ENCODE data around the gene CYP20A1.

CYP20A1 gene

GRCh38 chr2:203310688-203311436 lies 72.0 kb downstream of the CYP20A1 start:
- no peak for TF ChIP-seq FOXP2 (optimal IDR thresholded peaks at IDR 0.05; ENCODE audit: borderline replicate concordance, extremely low read depth, extremely low read length, insufficient read depth)
- TF ChIP-seq SIN3A (IDR thresholded peaks at IDR 0.05; ENCODE audit: borderline replicate concordance, insufficient read depth, low read length): no peak
- TF ChIP-seq POLR2AphosphoS5 (IDR thresholded peaks at IDR 0.05; ENCODE audit: low read depth, low read length): no peak
- TF ChIP-seq TAF1 (IDR thresholded peaks at IDR 0.05; ENCODE audit: borderline replicate concordance, insufficient read depth, low read length): no peak
- no peak for TF ChIP-seq REST (IDR thresholded peaks at IDR 0.05; ENCODE audit: insufficient read depth in 1 of 2, low read depth in 2 of 2, low read length in 2 of 2)

- TF ChIP-seq FOXP2 (optimal IDR thresholded peaks at IDR 0.05; ENCODE audit: borderline replicate concordance, extremely low read depth, extremely low read length, insufficient read depth): no peak
- no peak for TF ChIP-seq SIN3A (IDR thresholded peaks at IDR 0.05; ENCODE audit: borderline replicate concordance, insufficient read depth, low read length)
- no peak for TF ChIP-seq POLR2AphosphoS5 (IDR thresholded peaks at IDR 0.05; ENCODE audit: low read depth, low read length)
- TF ChIP-seq TAF1 (IDR thresholded peaks at IDR 0.05; ENCODE audit: borderline replicate concordance, insufficient read depth, low read length): no peak
- no peak for TF ChIP-seq REST (IDR thresholded peaks at IDR 0.05; ENCODE audit: insufficient read depth in 1 of 2, low read depth in 2 of 2, low read length in 2 of 2)
Observed at GRCh38 chr2:203326356-203326755, 87.5 kb downstream of the CYP20A1 start.

- TF ChIP-seq SIN3A (IDR thresholded peaks at IDR 0.05; ENCODE audit: borderline replicate concordance, insufficient read depth, low read length) (no peak), FOXP2 (optimal IDR thresholded peaks at IDR 0.05; ENCODE audit: borderline replicate concordance, extremely low read depth, extremely low read length, insufficient read depth) (no peak), POLR2AphosphoS5 (IDR thresholded peaks at IDR 0.05; ENCODE audit: low read depth, low read length) (no peak), TAF1 (IDR thresholded peaks at IDR 0.05; ENCODE audit: borderline replicate concordance, insufficient read depth, low read length) (no peak), REST (IDR thresholded peaks at IDR 0.05; ENCODE audit: insufficient read depth in 1 of 2, low read depth in 2 of 2, low read length in 2 of 2) (no peak)
Observed at GRCh38 chr2:203327582-203327900, 88.7 kb downstream of the CYP20A1 start.

- 0 out of 2 replicates have a peak, but pooled peaks have one; percentile 20 for TF ChIP-seq TAF1 (IDR thresholded peaks at IDR 0.05; ENCODE audit: borderline replicate concordance, insufficient read depth, low read length)
- TF ChIP-seq FOXP2 (optimal IDR thresholded peaks at IDR 0.05; ENCODE audit: borderline replicate concordance, extremely low read depth, extremely low read length, insufficient read depth): peak; percentile 25
- no peak for TF ChIP-seq REST (IDR thresholded peaks at IDR 0.05; ENCODE audit: insufficient read depth in 1 of 2, low read depth in 2 of 2, low read length in 2 of 2)
- TF ChIP-seq POLR2AphosphoS5 (IDR thresholded peaks at IDR 0.05; ENCODE audit: low read depth, low read length): peak; percentile 32; the same call in 1 of the 2 replicates
- TF ChIP-seq SIN3A (IDR thresholded peaks at IDR 0.05; ENCODE audit: borderline replicate concordance, insufficient read depth, low read length): no peak
Observed at GRCh38 chr2:203327901-203328759, 89.3 kb downstream of the CYP20A1 start, which contains the start of gene ABI2. ABI2 (plus strand) TSS chr2:203328394; CDS start chr2:203328515, 121 bp downstream.
